Activated CD8-positive, alpha-beta memory T cell treated with anti-CD3 and anti-CD28 coated beads, Interleukin-2, amount 50 U/mL, for 1 hour (primary cell): ENCODE data around the gene COL4A6.

Source experiments
- DNase-seq: peaks from one replicate; pipeline ENCODE4 v3.0.0-alpha.2; 2020; ENCODE audit errors: extremely low read depth

Gene COL4A6

DNA sequence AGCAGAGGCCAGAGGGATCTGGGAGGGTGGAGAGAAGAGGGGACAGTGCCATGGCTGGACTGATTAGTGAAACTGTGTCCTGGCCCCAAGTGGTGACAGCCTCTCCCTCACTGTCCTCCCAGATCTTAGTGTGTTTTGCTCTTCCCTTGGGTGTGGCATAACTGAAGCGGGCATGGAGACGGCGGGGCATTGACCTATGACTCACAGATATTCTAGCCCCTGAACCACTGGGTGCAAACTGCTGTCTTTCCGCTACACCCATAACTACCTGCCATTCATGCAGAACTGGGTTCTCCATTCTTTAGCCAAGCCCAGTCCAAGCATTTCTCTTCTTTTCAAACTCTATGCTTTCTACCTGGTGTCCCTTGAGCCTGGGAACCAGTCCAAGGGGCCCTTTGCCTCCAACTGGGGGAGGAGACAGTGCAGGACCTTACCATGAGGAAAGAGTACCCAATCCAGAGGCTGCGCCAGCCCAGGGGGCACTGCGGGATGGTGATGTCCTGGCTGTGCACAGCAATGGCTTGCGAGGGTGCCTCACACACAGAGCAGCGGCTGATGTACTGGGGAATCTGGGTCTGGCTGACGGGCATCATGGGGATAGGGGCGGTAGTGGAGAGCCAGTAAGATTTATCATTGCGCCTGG is 279.1 kb downstream of the COL4A6 start:
- DNase-seq = no peak

DNA sequence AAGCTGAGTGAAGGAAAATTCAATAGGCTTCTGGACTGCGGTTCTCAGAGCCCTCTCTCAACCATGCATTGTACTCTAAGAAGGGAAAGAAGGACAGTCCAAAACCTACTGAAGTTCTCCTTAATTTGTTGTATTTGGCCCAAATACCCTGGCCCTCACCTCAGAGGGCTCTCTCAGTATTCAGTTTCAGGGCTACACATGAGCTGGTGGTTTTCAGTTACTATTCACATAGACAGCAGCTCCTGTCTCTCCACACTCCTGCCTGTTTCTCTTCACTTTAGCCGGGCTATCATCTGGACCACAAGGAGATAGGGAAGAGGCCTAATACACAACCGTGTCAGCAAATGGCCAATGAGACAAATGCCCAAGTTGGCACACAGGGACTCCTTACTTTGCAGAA is 280.6 kb downstream of the COL4A6 start:
- no peak for DNase-seq

DNA sequence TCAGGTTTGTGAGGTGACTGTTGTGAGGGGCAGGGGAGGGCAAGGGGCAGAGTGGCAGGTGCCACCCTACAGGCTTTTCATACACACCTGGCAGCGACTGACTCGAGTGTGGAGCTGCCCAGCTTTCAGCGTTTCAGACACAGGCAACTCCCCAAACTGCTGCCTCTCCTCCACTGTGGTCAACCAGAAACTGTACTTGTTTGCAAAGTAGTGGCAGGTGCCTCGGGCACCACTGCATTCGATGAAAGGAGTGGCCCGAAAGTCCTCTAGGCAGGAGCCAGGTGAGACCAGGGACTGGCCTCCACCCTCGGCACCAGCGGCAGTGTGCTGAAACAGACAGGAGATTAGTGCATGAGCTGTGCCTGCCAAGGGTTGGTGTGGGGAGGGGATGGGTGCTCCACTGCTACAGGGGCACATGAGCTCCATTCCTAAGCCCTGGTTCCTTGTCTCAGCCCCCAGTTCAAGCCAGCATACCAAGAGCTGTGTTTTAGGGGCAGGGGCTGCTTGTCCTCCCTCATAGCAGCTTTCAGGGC is 281.2 kb downstream of the COL4A6 start:
- DNase-seq = no peak

DNA sequence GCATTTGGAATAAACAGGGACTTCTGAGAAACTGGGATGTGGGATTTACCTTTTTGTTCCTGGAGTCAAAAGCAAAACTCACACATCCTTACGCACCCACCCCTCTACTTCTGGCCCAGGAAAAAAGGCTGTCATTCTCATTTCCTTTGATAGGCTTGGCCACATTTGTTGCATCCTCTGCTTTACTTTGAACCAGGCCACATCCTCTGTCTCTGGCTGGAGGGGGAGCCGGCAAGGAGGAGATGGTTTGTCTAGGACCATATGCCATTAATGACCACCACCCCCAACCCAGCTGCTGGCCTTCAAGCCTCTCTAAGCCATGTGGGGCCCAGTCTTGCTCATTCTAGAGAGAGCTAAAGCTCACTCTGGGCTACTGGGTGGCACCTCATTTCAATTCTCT is 282.1 kb downstream of the COL4A6 start:
- DNase-seq = no peak

DNA sequence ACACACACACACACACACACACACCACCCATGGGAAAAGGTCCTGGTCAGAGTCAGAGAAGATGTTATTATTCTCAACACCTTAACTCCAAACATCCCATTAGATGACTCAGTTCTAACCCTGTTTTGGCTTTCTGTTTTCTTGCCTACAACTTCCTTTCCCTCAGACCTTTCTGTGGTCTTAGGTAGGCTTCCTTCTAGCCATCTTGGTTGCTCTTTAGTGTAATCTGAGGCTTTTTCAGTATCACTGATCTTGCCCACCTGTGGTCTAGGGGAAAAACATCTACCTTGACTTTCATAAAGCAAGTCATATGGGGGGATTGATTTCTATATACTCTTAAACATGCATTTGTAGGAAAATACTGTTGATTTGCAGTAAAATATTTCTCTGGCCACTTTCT is 289.7 kb downstream of the COL4A6 start:
- no peak for DNase-seq

DNA sequence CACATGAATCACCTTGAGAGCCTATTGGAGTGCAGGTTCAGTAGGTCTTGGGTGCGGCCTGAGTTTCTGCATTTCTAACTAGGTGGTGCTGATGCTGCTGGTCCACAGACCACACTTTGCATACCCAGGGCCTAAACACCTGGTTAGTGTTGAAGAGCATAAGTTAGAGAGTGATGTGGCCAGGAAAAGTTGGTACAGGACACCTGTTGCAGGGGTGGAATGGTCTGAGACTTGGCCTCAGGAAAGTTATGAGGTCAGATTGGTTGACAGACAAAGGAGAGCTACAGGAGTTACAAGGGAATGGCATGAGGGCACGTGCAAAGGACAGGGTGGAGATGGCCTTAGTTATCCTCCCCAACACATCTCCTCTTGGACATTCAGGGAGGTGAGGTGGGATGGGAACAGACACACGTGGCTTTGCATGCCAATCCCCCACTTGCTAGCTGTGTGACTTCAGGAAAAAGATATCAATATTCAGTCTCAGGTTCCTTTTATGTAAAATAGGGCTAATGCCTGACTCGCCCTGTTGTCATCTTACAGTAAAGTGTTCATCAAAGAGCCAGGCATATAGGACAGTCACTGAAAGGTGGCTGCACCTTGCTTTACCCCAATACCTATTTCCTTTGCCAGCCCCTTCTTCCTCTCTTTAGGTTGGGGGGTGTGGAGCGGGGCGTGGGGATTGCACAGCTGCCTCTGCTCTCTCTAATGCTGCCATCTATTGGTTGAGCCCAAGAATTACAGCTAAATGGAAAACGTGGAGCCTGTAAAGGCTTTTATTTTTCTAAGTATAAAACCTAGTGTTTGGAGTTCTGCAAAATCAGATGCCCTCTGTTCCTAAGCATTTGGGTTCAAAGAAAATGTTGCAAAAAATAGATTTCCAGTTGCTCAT is 299.2 kb downstream of the COL4A6 start:
- DNase-seq = no peak

DNA sequence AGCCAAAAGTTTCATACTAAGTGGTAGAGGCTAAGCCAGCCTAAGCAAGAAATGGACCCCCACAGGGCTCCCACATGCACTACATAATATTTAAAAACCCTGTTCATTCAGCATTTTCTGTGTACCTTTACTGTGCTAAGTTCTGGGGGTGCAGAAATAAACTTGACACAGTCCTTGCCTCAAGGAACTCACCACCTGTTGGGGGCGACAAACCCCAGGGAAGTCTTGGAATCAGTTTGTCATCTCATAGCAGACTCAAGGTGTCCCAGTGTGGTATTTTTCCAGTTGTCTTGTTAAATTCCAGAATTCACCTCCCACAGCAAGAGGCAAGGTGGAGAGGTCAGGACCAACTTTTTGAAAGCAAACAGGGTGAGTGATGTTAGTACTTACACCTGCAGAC is 303.5 kb downstream of the COL4A6 start:
- no peak for DNase-seq

DNA sequence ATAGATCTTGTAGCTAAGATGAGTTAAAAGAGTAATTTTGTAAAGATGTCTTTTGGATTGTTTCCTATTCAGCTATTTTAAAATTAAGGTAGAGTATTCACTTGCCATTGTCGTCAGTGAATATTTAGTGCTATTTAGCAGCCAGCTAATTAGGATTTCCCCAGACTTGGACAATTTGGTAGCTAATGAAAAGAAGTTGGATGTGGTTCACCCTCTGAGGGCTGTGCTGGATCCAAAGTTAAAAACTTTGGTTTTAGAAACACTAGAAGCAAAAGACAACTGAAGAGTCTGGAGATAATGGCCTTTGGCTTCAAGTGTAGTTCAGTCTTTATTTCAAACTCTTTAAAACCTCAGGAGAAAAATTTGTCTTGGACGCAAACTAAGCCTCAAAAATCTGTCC is 305.3 kb downstream of the COL4A6 start:
- DNase-seq = no peak

DNA sequence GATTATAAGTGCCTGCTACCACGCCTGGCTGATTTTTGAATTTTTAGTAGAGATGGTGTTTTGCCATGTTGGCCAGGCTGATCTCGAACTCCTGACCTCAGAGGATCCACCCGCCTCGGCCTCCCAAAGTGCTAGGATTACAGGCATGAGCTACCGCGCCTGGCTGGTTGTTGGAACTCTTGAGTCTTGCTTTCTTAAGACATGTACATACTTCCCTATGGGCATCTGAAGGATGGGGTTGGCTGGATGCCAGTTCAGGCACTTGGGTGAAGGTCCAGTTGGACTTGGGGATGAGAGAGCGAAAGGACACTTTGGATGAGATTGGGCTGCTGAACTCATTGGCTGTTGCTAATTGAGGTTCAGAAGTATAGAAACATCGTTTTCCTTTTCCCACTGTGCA is 306.2 kb downstream of the COL4A6 start:
- no peak for DNase-seq

DNA sequence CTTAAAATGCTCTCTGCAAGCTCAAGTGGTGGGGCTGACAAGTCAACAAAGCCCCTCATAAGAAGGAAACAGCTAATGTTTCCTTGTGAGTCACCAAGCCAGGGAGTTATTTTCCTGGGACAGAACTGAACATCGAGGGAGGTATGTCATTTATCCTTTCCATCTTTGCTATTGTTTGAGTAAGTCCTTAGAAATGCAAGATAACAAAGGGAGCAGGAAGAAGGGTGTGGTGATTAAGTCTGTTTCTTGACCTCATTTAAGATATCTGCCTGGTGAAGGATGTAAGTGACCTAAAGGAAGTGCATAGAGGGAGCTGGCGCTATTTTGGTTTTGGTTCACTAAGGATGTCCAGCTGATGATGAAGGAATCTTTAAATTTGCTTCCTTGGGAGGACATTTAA is 306.8 kb downstream of the COL4A6 start:
- no peak for DNase-seq

DNA sequence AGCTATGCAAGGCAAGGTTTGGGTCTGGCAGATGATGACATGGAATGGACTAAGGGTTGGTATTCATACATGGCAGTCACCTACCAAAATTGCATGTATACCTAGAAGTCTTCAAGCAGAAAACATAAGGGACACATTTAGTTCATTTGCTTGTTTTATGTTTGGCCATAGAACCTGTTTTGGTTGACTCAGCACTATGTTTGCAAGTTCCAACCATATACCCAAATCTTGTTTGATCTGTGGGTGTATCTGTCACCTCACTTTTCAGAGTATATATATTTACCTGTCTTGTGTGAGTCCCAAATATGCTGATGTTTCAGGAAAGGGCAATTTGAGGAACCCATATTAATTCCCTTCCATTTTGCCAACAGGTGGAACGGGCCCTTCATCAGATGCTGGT is 307.3 kb downstream of the COL4A6 start:
- no peak for DNase-seq

DNA sequence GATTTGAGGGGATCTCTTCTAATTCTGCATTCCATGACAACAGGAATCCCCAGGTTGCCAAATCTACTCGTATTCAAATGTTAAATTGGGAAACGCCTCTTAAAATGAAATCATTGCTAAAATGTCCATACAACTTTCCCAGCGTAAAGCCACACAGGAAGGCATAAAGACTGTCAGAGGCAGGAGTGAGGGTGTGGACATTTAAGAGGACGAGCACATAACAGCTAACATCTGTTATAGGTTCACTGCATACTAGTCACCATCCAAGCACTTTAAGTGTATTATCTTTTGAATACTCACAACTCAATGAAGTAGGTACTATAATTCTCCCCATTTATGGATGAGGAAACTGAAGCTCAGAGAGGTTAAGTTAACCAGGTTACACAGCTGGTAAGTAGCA is 311.1 kb downstream of the COL4A6 start:
- DNase-seq = no peak

DNA sequence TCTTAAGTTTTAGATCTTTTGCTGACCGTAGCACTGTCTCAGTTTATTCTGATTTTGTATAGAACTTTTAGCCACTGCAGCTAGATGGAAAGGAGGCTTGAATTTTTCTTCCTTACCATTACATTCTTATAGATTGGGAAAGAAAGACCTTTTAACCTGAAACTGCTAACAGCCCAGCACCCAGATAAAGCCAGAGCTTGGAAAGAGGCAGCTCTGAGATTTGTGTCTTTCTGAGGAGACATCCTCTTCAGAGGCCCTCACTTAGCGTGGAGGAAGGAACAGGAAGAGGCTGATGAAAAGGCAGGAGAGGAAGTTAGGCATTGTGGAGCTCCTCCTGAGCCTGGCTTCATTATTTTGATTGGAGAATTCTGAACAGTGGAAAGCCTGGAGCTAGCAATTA is 311.6 kb downstream of the COL4A6 start:
- DNase-seq = no peak

DNA sequence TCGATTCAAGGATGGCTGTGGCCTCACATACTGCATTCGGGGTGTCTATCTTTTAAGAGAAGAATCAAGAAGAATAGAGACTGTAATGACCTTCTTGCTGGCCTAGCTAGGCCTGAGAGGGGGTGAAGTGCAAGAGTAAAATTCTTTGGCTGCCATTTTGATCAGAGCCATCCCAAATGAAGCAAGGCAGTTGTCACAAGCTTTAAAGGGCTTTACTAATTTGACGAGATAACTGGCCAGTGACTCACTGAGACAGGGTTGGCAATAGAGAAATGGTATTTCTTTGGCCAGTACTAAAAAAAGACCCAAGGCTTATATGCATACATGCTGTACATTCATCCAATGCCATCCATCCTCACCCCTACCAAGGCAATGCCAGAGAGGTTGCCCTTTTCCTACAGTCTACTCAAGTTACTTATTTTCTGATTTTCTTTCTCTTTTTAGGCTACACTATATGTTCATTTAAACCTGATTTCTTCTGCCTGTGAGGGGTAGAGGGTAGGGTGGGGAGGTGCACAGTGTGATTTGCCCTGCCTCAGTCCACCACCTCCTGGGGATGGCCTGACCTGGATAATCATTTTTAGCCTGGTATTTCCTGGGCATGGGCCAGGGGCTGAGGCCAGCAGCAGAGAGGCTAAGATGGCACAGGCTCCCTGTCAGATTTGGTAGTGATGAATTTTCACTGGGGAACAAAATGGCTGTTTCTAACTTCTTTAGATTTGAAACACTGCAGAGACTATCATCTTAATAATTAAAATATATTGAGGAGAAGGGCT is 314.4 kb downstream of the COL4A6 start:
- no peak for DNase-seq

DNA sequence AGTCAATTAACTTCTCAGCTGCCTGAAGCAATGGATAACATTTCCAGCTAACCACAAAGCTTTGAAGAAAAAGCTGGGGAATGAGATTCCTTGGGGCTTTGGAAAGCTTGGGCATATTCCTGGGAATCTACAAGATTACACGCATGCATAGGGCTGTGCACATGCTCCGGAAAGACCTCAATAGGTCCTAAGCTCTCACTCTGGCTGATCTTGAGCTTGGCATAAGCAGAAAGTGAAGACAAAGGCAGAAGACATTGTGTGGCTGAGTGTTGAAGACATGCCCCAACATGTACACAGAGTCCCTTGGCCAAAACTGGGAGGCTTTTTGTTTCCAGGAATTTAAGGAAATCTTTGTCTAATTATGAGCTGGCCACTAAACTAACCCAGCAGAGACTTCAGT is 315.5 kb downstream of the COL4A6 start:
- no peak for DNase-seq

DNA sequence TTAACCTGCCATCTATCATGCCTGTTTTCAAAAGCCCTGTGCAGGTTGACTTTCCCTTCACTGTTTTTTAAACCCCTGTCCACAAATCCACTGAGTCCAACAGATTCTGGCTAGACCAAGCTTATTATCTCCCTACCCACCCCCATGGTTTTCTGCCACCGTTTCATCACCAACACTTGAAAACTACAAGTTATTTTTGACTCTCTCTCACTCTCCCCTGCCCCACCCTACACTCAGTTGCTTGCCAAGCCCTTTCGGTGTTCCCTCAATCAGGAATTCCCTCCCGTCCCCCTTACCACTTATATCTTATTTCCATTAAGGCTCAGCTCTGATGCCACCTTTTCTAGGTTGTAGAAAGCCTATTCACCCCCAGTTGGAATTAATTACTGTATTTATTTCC is 316.9 kb downstream of the COL4A6 start:
- no peak for DNase-seq

DNA sequence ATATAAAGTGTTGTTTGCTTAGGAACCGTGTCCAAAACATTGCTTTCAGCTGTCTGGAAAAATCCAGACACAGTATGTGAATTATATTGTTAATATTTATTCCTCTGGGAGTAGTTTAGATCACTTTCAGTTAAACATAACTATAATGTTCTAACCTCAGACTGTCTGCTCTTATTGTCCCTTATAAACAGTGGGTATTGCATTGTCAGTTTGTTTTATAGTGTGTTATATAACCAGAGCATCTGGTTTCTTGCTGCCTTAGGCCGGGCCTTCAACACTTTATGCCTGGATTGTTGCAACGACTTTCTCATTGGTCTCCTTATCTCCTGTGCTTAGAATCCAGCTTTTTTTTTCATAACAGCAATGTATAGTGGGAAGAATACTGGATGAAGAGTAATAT is 320.2 kb downstream of the COL4A6 start:
- no peak for DNase-seq

DNA sequence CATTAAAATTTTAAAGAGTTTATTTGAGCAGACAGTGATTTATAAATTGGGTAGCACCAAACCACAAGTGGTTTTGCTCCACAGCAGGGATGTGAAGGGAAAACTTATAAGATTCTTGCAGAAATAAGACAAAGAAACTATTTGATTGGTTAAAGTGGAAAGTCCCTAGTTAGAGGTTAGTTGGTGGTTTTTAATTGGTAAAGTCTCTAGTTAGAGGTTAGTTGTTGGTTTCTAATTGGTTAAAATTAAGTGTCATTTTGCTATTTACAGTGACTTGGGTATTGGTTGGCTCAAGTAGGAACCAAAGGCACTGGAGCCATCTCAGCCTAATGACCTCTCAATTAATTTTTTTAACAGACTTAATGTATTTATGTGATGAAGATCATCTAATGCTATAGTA is 323.7 kb downstream of the COL4A6 start:
- DNase-seq = no peak
